ENCODE data around the gene MYBBP1A.
A peak's percentile ranks its signal among the peaks of the same experiment; 100 is the strongest.

MYBBP1A gene

DNA sequence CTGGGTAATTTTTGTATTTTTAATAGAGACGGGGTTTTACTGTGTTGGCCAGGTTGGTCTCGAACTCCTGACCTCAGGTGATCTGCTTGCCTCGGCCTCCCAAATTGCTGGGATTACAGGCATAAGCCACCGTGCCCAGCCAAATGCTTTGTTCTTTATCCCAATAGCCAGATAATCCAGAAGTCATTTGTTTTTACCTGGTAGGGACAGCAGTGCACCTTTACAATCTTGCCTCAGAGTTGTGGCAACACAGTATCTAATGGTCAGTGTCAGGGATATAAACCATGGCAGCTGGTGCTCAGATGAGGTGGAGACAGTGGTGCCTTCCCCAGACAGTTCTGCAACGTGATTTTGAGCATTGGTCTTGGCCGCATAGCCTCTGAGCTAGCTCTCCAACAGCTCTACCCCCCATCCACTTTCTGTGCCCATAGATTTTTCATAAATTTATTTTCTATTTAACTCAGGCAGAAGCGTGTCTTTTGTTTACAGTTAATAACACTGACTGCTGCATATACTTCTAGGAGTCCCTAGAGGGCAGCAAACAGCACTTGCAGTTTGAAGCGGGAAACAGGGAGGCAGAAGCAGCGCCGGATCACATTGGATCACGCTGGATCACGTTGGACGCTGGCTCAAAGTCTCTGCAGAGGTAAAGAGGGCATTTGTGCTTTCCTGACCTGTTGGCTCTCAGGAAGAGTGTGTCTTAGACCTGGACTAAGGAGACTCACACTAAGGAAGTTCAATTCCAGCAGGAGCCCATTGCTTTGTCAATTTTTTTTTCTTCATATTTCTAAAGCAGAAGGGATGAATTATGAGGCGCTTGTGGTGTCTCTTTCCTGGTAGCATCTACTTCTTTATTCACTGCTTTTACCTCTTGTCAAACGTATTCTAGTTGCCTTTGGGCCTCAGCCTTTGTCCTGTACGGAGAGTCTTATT is 10.3 kb upstream of the MYBBP1A start:
- DNase-seq, result peak; percentile 18

DNA sequence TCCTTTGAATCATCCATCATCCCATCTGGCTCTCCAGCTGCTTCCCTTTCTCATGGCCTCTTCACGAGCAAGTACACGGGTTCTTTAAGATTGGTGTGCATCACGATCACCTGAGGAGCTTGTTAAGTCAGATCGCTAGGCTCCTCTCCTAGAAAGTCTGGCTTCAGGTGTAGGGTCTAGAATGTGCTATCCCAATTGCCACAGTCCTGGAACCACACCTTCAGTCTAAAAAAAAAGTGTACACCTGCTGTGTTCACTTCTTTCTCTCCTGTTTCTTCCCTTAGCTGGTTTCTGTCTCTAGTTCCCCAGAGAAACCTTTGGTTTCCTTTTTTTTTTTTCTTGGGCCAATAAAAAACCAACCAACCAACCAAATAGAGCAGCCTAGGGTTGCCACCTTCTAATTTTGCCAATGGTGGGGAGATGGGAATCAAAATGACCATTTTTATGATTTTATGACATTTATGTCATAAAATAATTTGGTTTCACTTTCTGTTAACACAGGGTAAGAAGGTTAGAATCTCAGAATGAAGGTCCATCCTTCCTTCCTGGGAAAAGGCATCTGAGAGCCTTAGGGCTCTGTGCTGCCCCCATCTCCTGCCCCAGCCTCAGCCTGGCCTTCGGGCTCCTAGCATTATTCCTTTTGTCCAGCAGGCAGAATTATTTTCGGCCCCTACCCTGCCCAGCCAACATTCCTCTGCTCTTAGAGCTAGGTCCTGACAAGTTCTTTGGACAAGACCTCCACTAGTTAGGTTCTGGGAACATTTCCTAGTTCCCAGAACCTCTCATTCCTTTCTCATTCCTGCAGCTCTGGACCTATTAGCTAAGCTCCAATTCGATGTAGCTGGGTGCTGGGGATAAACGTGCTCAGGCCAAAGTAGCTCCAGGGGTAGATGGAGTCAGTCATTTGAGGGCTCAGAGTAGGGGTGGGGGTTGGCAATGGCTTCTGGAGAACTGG is 7.1 kb upstream of the MYBBP1A start:
- DNase-seq, result no peak

DNA sequence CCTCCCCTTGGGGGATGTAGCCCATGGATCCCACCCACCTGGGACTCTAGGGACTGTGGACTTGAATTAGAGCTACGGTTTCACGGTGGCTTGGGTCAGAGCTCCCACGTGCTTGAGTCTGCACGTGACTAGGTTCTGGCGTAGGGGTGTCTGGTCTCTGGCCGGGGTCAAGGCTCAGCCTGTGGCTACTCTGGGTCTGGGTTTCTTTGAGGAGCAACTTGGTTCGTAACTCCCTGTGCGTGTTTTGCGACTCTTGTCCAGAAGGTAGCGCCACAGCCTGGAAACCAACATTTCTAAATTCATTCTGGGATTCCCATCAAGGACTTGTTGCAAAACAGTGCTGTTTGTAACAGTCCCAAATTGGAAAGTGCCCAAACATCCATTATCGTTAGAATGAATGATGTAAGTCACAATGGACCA is 5.7 kb upstream of the MYBBP1A start:
- no peak for DNase-seq

- DNase-seq, result no peak
Observed at GRCh38 chr17:4560421-4560820, 5.2 kb upstream of the MYBBP1A start, which contains the start of gene GGT6. Gene GGT6 (minus strand): TSS chr17:4560577. CDS start chr17:4560521, 56 bp downstream.

- DNase-seq, result no peak
Observed at GRCh38 chr17:4559966-4560365, 4.8 kb upstream of the MYBBP1A start.

- no peak for DNase-seq
Observed at GRCh38 chr17:4559139-4559791, 4.1 kb upstream of the MYBBP1A start.

DNA sequence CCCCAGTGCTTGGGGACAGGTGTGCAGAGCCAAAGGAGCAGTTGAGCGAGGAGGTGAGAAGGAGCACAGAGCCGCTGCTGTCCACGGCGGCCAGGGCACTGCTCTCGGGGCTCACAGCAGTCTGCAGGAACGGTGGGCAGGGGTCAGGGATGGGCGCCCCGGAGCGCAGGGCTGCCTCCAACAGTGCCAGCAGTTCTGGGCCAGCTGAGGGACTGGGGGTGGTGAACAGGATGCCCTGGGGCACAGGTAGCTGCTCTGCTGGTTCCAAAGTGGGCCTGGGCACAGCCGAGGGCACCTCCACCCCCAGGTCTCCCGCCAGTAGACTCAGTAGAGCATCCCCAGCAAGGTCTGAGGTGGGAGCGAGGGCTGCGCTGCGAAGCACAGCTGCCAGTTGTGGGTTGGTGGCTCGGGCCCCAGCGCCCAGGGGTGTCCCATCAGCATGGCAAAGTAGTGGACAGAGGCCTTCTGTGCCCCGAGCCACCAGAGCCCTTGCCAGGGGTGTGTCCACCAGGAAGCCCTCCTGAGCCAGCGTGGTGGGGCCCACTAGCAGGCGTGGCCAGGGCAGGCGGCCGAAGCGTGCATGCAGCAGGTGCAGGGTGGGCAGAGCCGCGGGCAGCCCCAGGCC is 3.3 kb upstream of the MYBBP1A start:
- no peak for DNase-seq

GRCh38 chr17:4557626-4558346 is 2.6 kb upstream of the MYBBP1A start:
- no peak for DNase-seq

DNA sequence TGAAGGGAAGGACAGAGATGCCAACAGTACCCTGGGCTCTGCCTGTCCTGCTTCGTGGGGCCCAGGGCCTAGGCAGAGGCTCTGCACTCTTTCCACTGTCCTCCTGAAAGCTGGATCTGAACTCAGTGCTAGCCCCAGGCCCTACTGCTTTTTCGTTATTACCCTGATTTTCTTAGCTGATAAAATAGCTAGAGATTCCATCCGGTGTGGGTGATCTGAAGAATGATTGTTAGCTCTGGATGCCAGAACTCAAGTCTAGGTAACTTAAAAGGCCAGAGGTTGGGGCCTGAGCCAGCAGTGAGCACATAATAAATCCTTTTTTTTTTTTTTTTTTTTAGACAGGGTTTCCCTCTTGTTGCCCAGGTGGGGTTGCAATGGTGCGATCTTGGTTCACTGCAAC is 1.8 kb upstream of the MYBBP1A start:
- no peak for DNase-seq

GRCh38 chr17:4555873-4556759 is 932 bp upstream of the MYBBP1A start:
- DNase-seq, result no peak

DNA sequence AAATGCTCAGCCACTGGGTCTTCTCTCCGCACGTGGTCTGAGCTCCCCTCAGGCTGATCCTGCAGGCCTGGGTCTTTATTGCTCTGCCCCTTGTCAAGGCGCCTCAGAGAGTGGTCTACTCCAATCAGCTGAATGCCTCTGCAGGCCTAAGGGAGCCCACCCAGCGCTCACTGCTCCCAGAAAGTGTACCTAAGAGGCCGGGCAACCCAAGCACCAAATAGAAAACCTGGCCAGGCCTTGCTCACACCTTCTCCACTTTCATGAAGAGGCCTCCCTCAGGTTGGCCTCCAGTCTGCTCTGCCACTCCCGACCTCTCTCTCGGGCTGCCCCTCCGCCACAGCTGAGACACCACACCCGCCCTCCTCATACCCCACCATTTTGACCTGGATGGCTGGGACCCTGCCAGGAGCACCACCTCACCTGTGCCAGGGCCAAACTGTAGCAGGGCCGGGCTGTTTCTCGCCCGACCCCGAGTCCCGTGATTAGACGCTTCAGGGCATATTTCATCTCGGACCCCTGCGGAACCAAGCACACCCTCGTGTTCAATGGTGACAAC is 665 bp downstream of the MYBBP1A start:
- no peak for DNase-seq

DNA sequence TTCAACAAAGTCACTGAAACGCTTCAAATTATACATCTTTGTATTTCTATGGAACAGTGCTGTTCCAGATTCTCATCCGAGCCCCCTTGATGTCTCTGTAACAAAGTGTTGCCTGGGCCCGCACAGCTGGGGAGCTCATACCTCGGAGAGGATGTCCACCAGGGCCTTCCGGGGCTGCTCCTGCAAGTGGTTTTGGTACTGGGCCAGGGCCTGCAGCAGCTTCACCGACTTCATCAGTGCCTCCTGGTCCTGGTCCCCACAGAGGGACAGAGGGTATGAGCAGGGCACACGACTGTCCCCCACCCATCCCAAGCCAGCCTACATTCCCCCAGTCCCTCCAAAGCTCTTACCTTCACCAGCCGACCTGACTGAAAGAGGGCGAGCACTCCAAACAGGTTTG is 1.5 kb downstream of the MYBBP1A start:
- no peak for DNase-seq

DNA sequence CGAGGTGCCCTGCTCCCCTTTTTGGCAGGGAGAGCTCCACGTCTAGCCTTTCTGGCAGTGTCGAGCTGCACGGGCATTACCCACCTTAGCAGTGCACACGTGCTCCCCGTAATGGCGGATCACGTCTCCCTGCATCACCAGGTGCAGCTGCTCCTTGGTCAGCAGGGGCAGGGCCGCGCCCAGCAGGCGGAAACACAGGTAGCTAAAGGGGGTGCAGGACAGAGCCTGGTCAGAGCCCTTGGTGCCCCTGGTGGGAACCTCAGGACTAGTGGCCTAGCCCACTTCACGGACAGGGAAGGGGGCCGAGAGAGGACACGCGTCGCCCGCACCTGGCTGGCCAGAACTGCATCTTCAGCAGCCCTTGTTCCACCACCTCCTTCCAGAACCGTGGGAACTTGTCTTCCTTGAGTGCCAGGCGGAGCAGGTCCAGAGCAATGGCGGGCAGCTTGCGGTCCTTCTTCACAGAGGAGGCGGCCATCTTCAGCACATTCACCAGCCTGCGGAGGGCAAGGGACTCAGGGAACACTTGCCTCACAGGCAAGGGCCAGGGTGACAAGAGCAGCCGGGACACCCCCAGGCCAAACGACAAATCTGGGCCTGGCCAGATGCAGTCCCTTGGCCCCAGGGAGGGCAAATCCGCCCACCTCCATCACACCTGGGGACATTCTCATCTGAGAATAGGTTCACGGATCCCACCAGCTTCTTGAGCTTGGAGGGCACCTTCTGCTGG is 3.2 kb downstream of the MYBBP1A start:
- no peak for DNase-seq

- DNase-seq, result no peak
Observed at GRCh38 chr17:4551141-4551540, 4.0 kb downstream of the MYBBP1A start.

GRCh38 chr17:4550534-4551039 is 4.6 kb downstream of the MYBBP1A start:
- no peak for DNase-seq

- DNase-seq, result no peak
Observed at GRCh38 chr17:4549781-4550533, 5.2 kb downstream of the MYBBP1A start.

DNA sequence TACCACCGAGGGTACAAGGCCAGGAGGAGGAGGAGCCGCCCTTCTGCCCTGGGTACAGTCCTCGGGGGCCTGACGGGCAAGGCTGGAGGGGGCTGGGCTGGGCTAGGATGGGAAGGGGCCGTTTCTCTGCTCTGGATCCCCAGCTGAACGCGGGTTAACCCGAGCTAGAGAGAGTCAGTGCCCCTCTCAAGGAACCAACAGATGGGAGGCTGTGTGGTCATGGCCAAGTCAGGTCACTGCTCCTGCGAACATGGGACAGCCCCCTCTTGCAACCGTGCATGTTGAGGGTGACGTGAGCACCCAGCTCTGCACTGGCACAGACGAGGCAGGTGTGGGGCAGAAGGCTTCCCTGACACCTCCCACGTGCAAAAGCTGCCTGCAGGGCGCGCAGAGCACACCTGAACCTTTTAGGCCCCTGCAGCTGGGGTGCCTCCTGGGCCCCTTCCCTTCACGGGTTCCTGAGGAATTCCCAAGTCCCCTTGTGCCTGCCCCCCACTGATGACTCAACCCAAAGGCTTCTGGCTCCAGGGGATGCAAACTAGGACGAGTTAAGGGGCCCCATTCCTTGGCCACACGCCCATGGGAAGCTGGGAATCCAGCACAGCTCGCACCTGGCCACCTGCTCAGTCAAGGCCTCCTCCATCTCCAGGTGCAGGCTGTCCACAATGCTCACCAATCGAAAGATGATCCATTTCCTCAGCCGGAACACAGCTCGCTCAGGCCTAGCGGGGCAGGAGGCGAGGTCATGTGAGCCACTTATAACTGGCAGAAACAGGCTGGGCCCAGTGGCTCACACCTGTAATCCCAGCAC is 6.3 kb downstream of the MYBBP1A start:
- DNase-seq, result no peak

DNA sequence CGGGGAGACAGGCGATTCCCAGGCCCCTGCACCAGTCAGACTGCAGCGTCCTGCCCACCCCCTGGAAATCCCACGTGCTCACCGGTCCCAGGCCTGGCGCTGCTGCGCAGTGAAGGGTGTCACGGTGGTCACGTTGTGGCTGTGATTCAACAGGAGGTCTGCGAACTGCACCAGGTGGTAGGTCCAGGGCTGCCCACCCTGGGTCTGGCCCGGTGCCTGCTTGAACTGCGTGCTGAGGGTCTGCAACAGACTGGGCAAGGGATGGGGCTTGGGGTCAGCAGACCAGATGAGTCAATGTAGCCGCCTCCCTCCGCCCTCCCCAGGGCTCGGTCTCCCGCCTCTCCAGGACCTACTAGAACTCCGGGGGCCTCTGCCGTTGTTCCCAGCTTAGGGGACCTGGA is 7.1 kb downstream of the MYBBP1A start:
- DNase-seq, result no peak
